Measurements from ENCODE around the gene LIX1.

Gene LIX1

DNA sequence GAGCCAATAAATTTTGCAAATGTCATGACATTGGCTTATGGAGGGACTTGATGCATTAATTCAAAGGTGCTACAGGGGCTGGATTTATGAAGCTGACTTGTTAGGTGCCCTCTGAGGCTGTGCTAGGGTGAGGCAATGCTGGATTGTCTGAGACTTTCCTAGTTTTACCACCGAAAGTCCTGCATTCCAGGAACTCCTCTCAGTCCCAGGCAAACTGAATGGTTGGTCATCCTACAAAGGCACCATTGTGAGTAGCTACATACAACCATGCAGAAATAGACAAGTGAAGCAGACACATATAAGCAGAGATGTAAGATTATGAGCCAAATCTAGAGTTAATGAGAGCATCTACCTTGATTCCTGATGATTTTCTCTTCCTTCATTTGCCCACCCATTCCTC is 95.3 kb downstream of the LIX1 start:
- Histone ChIP-seq H3K4me1 (no peaks in the 10 kb centered on the region), H3K9me3 (ENCODE audit: control insufficient read depth, low read length) (no peaks in the 10 kb centered on the region), H3K4me2 (ENCODE audit: low read length) (no peak overlapping the region), H3K4me3 (ENCODE audit: low read depth, low read length) (no peak overlapping the region), H2AFZ (no peak overlapping the region), H3K79me2 (no peaks in the 10 kb centered on the region), H3K9ac (no peak overlapping the region), H3K36me3 (ENCODE audit: control insufficient read depth, insufficient read depth, low read length) (no peaks in the 10 kb centered on the region), H3K27ac (no peak overlapping the region), H3K27me3 (ENCODE audit: control insufficient read depth, insufficient read depth, low read length) (no peaks in the 10 kb centered on the region)
- TF ChIP-seq, protein P1, sequence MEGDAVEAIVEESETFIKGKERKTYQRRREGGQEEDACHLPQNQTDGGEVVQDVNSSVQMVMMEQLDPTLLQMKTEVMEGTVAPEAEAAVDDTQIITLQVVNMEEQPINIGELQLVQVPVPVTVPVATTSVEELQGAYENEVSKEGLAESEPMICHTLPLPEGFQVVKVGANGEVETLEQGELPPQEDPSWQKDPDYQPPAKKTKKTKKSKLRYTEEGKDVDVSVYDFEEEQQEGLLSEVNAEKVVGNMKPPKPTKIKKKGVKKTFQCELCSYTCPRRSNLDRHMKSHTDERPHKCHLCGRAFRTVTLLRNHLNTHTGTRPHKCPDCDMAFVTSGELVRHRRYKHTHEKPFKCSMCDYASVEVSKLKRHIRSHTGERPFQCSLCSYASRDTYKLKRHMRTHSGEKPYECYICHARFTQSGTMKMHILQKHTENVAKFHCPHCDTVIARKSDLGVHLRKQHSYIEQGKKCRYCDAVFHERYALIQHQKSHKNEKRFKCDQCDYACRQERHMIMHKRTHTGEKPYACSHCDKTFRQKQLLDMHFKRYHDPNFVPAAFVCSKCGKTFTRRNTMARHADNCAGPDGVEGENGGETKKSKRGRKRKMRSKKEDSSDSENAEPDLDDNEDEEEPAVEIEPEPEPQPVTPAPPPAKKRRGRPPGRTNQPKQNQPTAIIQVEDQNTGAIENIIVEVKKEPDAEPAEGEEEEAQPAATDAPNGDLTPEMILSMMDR (IDR thresholded peaks at IDR 0.05), result no peak

DNA sequence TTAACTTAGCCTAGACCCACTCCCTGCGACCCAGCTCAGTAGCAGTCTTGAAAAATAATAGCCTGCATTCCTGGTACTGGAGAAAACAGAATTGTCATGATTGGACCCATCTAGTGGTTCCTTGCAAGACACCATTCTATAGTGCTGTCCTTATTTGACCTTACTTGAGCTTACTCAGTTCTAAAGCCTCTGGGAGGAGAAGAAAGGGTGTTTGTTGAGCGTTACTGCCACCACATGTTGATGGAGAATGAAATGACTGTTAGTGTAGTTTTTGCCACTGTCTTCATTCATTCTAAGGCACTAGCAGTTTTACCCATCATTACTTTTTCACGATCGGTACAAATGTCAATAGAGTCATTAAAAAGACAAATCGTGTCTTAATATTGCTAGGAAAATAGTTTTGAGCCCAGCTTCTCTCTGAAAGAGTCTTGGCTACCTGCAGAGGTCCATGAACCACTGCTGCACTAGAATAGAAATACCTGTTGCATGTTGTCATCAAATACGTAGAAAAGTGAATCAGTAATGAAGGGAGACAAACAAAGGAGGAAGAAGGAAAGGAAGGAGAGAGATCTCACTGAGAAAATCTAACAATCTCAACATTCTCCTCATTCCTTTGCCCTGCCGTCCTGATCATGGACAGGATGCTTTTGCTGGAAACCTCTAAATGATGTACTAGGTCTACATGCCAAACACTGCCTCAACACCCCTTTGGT is 96.0 kb downstream of the LIX1 start:
- H3K27me3 ChIP-seq (ENCODE audit: control insufficient read depth, insufficient read depth, low read length), result no peaks in the 10 kb centered on the region
- H3K9me3 ChIP-seq (ENCODE audit: control insufficient read depth, low read length), result no peaks in the 10 kb centered on the region
- H3K79me2 ChIP-seq, result no peaks in the 10 kb centered on the region
- TF ChIP-seq, protein P1 (IDR thresholded peaks at IDR 0.05), result no peak
- no peak overlapping the region for H2AFZ ChIP-seq
- H3K4me3 ChIP-seq (ENCODE audit: low read depth, low read length), result no peak overlapping the region
- no peak overlapping the region for H3K27ac ChIP-seq
- H3K9ac ChIP-seq, result no peak overlapping the region
- H3K36me3 ChIP-seq (ENCODE audit: control insufficient read depth, insufficient read depth, low read length), result no peaks in the 10 kb centered on the region
- H3K4me2 ChIP-seq (ENCODE audit: low read length), result no peak overlapping the region
- no peaks in the 10 kb centered on the region for H3K4me1 ChIP-seq

DNA sequence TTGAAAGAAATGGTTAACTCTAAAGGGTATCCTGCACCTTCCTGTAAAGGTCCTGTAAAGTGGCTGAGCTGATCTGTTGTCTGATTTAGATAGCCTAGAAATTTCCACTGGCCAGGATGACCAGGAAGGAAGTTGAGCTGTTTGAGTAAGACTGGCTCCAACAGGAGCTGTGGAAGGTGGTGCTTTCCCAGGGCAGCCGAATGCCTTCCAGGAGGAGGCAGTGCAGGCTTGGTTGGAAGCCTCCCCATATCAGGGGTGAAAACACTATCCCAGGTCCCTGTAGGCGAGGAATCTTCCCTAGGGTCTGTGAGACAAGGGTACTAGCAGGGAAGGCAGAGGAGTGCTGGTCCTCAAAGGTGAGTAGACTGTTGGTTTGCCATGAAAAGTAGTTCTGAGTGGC is 98.4 kb downstream of the LIX1 start:
- Histone ChIP-seq H3K36me3 (ENCODE audit: control insufficient read depth, insufficient read depth, low read length) (no peaks in the 10 kb centered on the region), H3K4me3 (ENCODE audit: low read depth, low read length) (no peak overlapping the region), H3K9me3 (ENCODE audit: control insufficient read depth, low read length) (no peaks in the 10 kb centered on the region), H3K27me3 (ENCODE audit: control insufficient read depth, insufficient read depth, low read length) (no peaks in the 10 kb centered on the region), H3K4me2 (ENCODE audit: low read length) (no peak overlapping the region), H3K4me1 (no peaks in the 10 kb centered on the region), H2AFZ (no peak overlapping the region), H3K79me2 (no peaks in the 10 kb centered on the region), H3K9ac (no peak overlapping the region), H3K27ac (no peak overlapping the region)
- TF ChIP-seq, protein P1 (IDR thresholded peaks at IDR 0.05), result peak; percentile 49

DNA sequence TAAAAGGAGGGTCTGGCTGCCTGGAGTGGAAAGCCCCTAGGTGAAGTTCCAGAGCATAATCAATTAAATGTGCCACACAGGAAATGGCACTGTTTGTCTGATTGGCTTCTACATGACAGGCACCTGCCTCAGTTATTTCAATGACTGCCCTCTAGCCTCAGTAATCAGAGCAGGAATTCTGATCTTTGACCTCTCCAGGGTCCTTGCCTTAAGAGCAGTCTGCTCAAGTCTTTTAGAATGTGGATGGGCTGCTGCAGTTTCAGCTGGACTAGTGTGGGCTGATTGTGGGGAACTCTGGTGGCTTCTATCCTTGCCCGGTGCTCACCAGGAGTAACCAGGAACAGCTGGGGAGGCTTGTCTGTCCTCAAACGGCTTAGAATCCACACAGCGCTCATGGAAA is 98.9 kb downstream of the LIX1 start:
- TF ChIP-seq, protein P1 (IDR thresholded peaks at IDR 0.05), result no peak
- no peak overlapping the region for H2AFZ ChIP-seq
- H3K9ac ChIP-seq, result no peak overlapping the region
- no peak overlapping the region for H3K4me2 ChIP-seq (ENCODE audit: low read length)
- no peaks in the 10 kb centered on the region for H3K36me3 ChIP-seq (ENCODE audit: control insufficient read depth, insufficient read depth, low read length)
- no peak overlapping the region for H3K4me3 ChIP-seq (ENCODE audit: low read depth, low read length)
- H3K27ac ChIP-seq, result no peak overlapping the region
- H3K79me2 ChIP-seq, result no peaks in the 10 kb centered on the region
- no peaks in the 10 kb centered on the region for H3K27me3 ChIP-seq (ENCODE audit: control insufficient read depth, insufficient read depth, low read length)
- H3K4me1 ChIP-seq, result no peaks in the 10 kb centered on the region
- no peaks in the 10 kb centered on the region for H3K9me3 ChIP-seq (ENCODE audit: control insufficient read depth, low read length)

DNA sequence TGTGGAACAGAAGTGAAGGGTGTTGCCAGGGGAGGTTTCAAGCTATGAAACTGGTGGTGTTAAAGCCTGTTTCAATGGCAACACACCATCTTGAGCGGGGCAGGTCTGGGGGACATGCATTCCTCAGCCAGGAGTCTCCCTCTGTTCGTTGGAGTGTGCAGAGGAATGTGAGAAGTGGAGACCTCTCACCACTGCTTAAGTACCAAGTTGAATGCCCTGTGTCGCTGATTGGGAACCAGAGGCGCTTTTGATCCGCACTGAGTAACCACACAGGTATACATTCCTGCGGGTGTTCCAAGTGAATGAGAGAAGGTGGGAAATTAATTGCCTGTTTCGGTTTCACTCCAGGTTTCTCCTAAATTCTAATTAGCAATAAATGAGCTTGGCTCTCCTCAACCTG is 99.4 kb downstream of the LIX1 start:
- Histone ChIP-seq H3K27ac (no peak overlapping the region), H3K27me3 (ENCODE audit: control insufficient read depth, insufficient read depth, low read length) (no peaks in the 10 kb centered on the region)
- TF ChIP-seq, protein P1 (IDR thresholded peaks at IDR 0.05), result no peak

More for the DNA sequence above, 99.4 kb downstream of the LIX1 start:
- no peak overlapping the region for H3K9ac ChIP-seq
- H3K4me3 ChIP-seq (ENCODE audit: low read depth, low read length), result no peak overlapping the region
- no peaks in the 10 kb centered on the region for H3K79me2 ChIP-seq
- no peaks in the 10 kb centered on the region for H3K9me3 ChIP-seq (ENCODE audit: control insufficient read depth, low read length)
- H3K36me3 ChIP-seq (ENCODE audit: control insufficient read depth, insufficient read depth, low read length), result no peaks in the 10 kb centered on the region
- H3K4me1 ChIP-seq, result no peaks in the 10 kb centered on the region
- H2AFZ ChIP-seq, result no peak overlapping the region
- H3K4me2 ChIP-seq (ENCODE audit: low read length), result no peak overlapping the region
